Natural killer cell (primary cell): ENCODE results near the gene XNDC1N. TPM values are rescaled to one million over a fixed set of nuclear protein-coding genes. Genes with fewer than 3 reads are reported as not detected.

ENCODE experiments used
- ATAC-seq, 3 donors: fragments of 150-1000 bp in 2 of 3; fragments of 200-7000 bp in 1 of 3; cut with Tn5 transposase; 1 replicate in 1 of 3; 2 replicates in 2 of 3; pipeline ENCODE4 v1.10.0; 2021; ENCODE audit warnings: mild to moderate bottlenecking in 2 of 3, moderate library complexity in 2 of 3
- DNase-seq, 2 donors: peaks; one replicate each; pipeline versions ENCODE4 v3.0.0 to v3.0.0-alpha.2; 2013 to 2021; ENCODE audit warnings: mixed read lengths in 1 of 2
- H3K27ac ChIP-seq: one replicate; pipeline ENCODE4 v1.5.1; 2013; ENCODE audit warnings: mild to moderate bottlenecking, low read length
- H3K27me3 ChIP-seq: one replicate; pipeline ENCODE4 v1.6.1; 2013; ENCODE audit warnings: low read length; ENCODE audit not compliant: control insufficient read depth, insufficient read depth
- H3K36me3 ChIP-seq: one replicate; pipeline ENCODE4 v1.6.1; 2013; ENCODE audit warnings: low read length; ENCODE audit not compliant: control insufficient read depth, insufficient read depth
- H3K4me1 ChIP-seq: one replicate; pipeline ENCODE4 v1.6.1; 2013; ENCODE audit warnings: low read length; ENCODE audit not compliant: control insufficient read depth, insufficient read depth
- H3K4me3 ChIP-seq: one replicate; pipeline ENCODE4 v1.5.1; 2013; ENCODE audit warnings: low read length
- H3K9me3 ChIP-seq: one replicate; pipeline ENCODE4 v1.6.1; 2013; ENCODE audit warnings: low read length; ENCODE audit not compliant: control insufficient read depth, insufficient read depth
- H3K27ac Mint-ChIP-seq, 2 donors: one replicate each; pipeline ENCODE4 v1.8.0; 2022; ENCODE audit warnings: mild to moderate bottlenecking in 2 of 2, mixed read lengths in 2 of 2, moderate library complexity in 1 of 2
- H3K27me3 Mint-ChIP-seq, 2 donors: one replicate each; pipeline ENCODE4 v1.8.0; 2022; ENCODE audit warnings: low read depth in 2 of 2, mixed read lengths in 2 of 2
- H3K36me3 Mint-ChIP-seq: one replicate; pipeline ENCODE4 v1.8.0; 2022; ENCODE audit warnings: mixed read lengths
- H3K4me1 Mint-ChIP-seq, 2 donors: one replicate each; pipeline ENCODE4 v1.8.0; 2022; ENCODE audit warnings: mixed read lengths in 2 of 2
- H3K4me3 Mint-ChIP-seq: one replicate; pipeline ENCODE4 v1.8.0; 2022; ENCODE audit warnings: mild to moderate bottlenecking, moderate library complexity, mixed read lengths
- H3K9me3 Mint-ChIP-seq, 2 donors: one replicate each; pipeline ENCODE4 v1.8.0; 2022; ENCODE audit warnings: mixed read lengths in 2 of 2
- CTCF ChIP-seq: fragments of 200-600 bp; IDR thresholded peaks from one replicate; pipeline ENCODE4 v1.8.0; 2022; ENCODE audit warnings: antibody characterized with exemption
- WGBS: methylation state at CpG from one replicate; pipeline ENCODE4 v1.1.7; 2013; ENCODE audit warnings: missing lambda C conversion rate; ENCODE audit not compliant: insufficient coverage; 5-methylcytosine and 5-hydroxymethylcytosine counted together
- intact Hi-C: fragments of 100-400 bp; cut with micrococcal nuclease; formaldehyde crosslinking; loops from one replicate; pipeline ENCODE4 v1.14.2; 2022
- total RNA-seq, 4 donors: library from RNA; stranded (reverse); fragments of 120-200 nt in 1 of 4; gene quantifications; one replicate each; pipeline versions ENCODE4 v1.2.3 to v1.2.4, GENCODE V29; 2013 to 2022

Gene XNDC1N
- total RNA-seq, 3 donors from 2014 or later (not counting 1 experiment from before 2014, with no cell fraction given), result 9.6 to 16.1 (median 14.1) TPM

- intact Hi-C loops, result no loop called here
- no peaks in the 10 kb centered on the region for H3K36me3 Mint-ChIP-seq
- no peaks in the 10 kb centered on the region for H3K9me3 ChIP-seq
- DNase-seq (no peak), ATAC-seq (no peak)
- H3K27me3 Mint-ChIP-seq, result no peaks in the 10 kb centered on the region
- no peak overlapping the region for H3K27ac ChIP-seq
- peak overlapping the region; percentile 0 for H3K4me3 Mint-ChIP-seq
- no peak overlapping the region for H3K27ac Mint-ChIP-seq
- no peak overlapping the region for H3K4me3 ChIP-seq
- 71% methylated on average over 2 of the region's 2 CpGs for WGBS
- H3K36me3 ChIP-seq, result no peaks in the 10 kb centered on the region
- H3K4me1 Mint-ChIP-seq, result peaks cover 45 to 55% of the 10 kb centered on the region in 2 donors
- no peak for TF ChIP-seq CTCF
- no peaks in the 10 kb centered on the region for H3K9me3 Mint-ChIP-seq
- H3K27me3 ChIP-seq, result no peaks in the 10 kb centered on the region
- H3K4me1 ChIP-seq, result peaks cover 20% of the 10 kb centered on the region
Measured at GRCh38 chr11:71931245-71931602, 2.8 kb upstream of the XNDC1N start.

- H3K9me3 ChIP-seq, result no peaks in the 10 kb centered on the region
- H3K36me3 Mint-ChIP-seq, result no peaks in the 10 kb centered on the region
- no peak overlapping the region for H3K4me3 ChIP-seq
- intact Hi-C loops, result no loop called here
- peaks cover 45 to 55% of the 10 kb centered on the region in 2 donors for H3K4me1 Mint-ChIP-seq
- H3K36me3 ChIP-seq, result no peaks in the 10 kb centered on the region
- no peaks in the 10 kb centered on the region for H3K27me3 ChIP-seq
- 62% methylated on average over 11 of the region's 11 CpGs for WGBS
- TF ChIP-seq CTCF, result no peak
- H3K9me3 Mint-ChIP-seq, result no peaks in the 10 kb centered on the region
- H3K4me1 ChIP-seq, result peaks cover 20% of the 10 kb centered on the region
- ATAC-seq (no peak), DNase-seq (no peak)
- peak overlapping the region; percentile 99 for H3K4me3 Mint-ChIP-seq
- H3K27ac Mint-ChIP-seq, result peak overlapping the region; percentile 92 to 98
- no peak overlapping the region for H3K27ac ChIP-seq
- H3K27me3 Mint-ChIP-seq, result no peaks in the 10 kb centered on the region
Measured at GRCh38 chr11:71930556-71931244, 2.3 kb upstream of the XNDC1N start.

GRCh38 chr11:71929491-71929890, 1.1 kb upstream of the XNDC1N start:
- 12% methylated on average over 4 of the region's 6 CpGs for WGBS
- no peaks in the 10 kb centered on the region for H3K9me3 ChIP-seq
- peaks cover 2% of the 10 kb centered on the region for H3K36me3 ChIP-seq
- Mint-ChIP-seq H3K9me3 (no peaks in the 10 kb centered on the region), H3K27me3 (no peaks in the 10 kb centered on the region), H3K27ac (peak overlapping the region; percentile 92 to 98), H3K4me3 (peak overlapping the region; percentile 99), H3K4me1 (peaks cover 43 to 53% of the 10 kb centered on the region in 2 donors), H3K36me3 (no peaks in the 10 kb centered on the region)
- ATAC-seq (no peak), DNase-seq (no peak)
- H3K4me3 ChIP-seq, result peak overlapping the region; percentile 73
- intact Hi-C loops, result no loop called here
- H3K27me3 ChIP-seq, result no peaks in the 10 kb centered on the region
- no peak overlapping the region for H3K27ac ChIP-seq
- no peak for TF ChIP-seq CTCF
- H3K4me1 ChIP-seq, result peaks cover 20% of the 10 kb centered on the region
